HG02884 (cell line): Measurements from ENCODE around the gene CCDC32.
"Not testable (repeated sequence)": the region's sequence is repeated elsewhere in the genome, so short reads cannot be mapped to it uniquely, and the experiment has no call there.

Experiments
- ATAC-seq: cut with Tn5 transposase; IDR thresholded peaks from one replicate; pipeline ENCODE4 v1.9.1; 2021; ENCODE audit warnings: mild to moderate bottlenecking, moderate library complexity; ENCODE audit not compliant: unreplicated experiment

CCDC32 gene

DNA sequence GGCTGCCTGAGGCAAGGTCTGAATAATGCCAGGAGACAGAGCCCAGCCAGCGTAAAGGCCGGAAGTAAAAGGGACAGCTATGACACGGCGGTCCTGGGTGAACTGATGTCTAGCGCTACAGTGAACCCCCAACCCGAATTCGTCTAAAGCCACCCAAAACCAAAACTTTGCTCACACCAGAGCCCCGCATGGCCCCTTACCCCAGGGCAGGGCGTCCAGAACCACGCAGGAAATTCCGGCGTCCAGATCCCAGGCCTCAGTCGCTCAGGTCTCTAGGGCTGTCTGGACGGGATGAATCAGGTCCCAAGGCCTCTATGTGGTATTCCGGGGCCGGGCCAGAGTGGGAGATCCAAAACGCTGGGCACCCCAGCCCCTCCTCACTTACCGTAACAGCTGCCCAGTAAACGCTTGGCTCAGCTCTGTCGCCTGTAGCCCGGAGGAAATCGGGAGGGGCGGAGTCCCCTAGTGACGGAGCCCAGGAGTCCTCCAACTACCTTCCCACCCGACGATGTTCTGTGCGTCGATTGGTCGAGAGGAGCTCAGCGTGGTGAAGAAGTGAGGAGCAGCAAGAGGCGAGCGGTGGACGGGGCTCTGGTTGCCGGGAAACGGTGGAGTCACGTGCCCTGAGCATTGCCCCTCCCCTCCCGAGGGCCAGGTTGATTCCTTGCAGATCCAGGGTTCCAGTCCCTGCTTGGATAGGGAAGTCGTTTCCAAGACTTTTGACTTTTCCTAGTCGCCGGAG lies at the start of gene CCDC32:
TSS of gene CCDC32 (minus strand) at position 452 of the 742 bp plus-strand sequence. CDS start 2,027 bp downstream, outside the sequence.
- ATAC-seq = peak; percentile 95

- ATAC-seq = no peak
Measured at GRCh38 chr15:40613080-40613479, 48.2 kb upstream of the CCDC32 start.

GRCh38 chr15:40603935-40604334 lies 39.1 kb upstream of the CCDC32 start:
- no peak for ATAC-seq

GRCh38 chr15:40600956-40601355 lies 36.1 kb upstream of the CCDC32 start:
- no peak for ATAC-seq

DNA sequence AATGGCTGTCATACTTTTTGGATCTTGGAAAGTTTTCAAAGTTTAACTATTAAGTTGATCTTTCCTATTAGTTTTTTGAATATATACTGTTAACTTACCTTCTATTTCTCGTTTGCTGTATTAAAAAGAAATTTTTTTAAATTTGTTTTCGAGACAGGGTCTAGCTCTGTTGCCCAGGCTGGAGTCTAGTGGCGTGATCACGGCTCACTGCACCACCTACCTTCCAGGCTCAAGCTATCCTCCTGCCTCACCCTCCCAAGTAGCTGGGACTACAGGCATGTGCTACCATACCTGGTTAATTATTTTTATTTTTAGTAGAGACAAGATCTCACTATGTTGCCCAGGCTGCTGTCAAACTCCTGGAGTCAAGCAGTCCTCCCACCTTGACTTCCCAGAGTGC lies 33.8 kb upstream of the CCDC32 start:
- no peak for ATAC-seq

DNA sequence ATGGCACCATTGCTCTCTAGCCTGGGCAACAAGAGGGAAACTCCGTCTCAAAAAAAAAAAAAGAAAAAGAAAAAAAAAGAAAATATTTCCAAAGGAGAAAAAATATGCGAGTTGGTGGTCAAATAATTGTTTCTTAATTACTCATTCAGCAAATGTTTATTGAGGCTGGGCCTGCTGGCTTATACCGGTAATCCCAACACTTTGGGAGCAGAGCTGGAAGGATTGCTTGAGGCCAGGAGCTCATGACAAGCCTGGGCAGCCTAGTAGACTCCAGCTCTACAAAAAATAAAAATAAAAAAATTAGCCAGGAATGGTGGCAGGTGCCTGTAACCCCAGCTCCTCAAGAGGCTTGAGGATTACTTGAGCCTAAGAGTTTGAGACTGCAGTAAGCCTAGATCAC lies 33.3 kb upstream of the CCDC32 start:
- ATAC-seq = no peak

- no peak for ATAC-seq
Measured at GRCh38 chr15:40597024-40597423, 32.2 kb upstream of the CCDC32 start.

DNA sequence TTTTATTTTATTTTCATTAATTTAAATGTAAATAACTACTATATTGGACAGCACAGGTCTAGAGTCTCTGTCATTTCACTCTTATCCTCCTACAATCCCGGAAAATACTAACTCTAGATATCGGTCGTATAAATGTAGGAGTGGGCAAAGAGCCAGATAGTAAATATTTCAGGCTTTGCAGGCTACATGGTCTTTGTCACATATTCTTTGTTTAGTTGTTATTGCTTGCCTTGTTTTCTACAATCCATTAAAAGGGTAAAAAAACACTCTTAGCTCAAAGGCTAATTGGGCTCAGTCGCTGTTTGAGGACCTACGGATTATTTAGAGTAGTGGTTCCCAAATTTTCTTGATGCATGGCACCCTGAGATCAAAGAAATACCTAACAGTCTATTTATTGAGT lies 30.9 kb upstream of the CCDC32 start:
- ATAC-seq = no peak

DNA sequence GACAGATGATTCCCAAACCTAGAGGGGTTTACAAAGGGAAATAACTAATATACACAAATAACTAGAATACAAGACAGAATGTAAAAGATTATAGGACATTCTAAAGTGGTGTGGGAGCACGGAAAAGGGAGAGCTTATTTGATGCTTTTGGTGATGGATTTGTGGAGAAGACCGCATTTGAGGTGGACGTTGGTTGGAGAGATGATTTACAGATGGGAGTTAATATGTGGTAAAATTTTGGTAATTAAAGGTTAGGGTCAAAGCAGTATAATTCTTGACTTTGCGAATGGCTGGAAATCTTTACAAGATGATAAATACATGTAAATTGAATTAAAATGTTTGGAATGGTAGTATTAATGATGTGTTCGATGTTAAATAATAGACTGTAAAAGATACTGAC lies 30.4 kb upstream of the CCDC32 start:
- ATAC-seq = no peak

DNA sequence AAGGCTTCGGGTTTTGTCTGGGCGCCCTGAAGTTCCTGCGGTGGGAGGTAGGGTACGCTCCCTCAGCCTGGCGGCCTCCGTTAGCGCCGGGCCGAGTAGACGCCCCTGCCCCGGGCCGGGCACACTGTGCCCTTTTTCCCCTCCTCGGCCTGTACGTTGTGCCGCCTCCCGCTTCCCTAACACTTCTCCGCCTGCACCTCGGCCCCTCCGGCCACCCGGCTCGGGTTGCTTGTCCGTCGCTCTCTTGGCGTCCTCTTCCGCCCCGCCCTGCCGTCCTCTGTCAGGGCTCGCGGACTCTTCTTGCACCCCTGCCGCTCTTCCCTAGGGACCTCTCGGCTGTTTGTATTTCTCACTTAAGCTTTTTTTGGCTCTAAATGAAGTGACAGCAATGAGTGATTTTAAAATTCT lies 29.6 kb upstream of the CCDC32 start:
- peak; percentile 35 for ATAC-seq

- ATAC-seq = peak; percentile 67
Measured at GRCh38 chr15:40593588-40594428, 29.0 kb upstream of the CCDC32 start, which contains the start of gene KNL1. KNL1 (plus strand) TSS chr15:40594249; CDS start chr15:40602932, 8,683 bp downstream.

DNA sequence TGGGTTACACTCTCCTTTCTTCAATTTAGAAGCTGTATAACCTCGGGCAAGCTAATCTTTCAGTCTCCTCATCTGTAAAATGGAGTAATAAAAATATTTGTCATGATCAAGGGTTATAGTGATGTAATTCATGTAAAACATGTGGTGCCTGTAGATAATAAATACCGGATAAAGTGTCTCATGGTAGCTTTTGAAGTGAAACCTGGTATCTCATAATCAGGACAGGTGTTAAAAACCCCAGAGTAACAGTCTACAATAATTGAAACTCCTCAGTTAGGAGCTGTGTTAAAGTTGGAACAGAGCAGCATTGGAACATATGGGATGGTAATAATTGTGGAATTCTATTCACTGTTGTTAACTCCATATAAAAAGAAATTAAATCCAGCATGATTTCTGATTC lies 28.3 kb upstream of the CCDC32 start:
- ATAC-seq = no peak

- no peak for ATAC-seq
Measured at GRCh38 chr15:40591389-40591788, 26.5 kb upstream of the CCDC32 start.

DNA sequence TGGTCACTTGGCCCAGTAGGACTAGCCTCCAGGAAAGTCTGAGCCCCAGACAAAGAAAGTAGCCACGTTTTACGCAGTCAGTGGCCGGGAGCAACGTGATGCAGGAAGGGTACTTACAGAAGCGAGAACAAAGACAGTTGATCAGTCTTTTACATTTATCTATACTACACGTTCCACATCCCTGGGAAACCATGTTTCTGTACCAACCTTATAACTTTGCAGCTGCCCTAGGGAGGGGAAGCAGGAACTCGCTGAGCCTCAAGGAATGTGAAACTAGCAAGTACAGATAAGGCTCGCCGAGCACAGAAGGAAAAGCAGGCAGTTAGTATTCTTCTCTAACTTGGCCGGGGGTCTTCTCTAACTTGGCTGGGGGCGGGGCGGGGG lies 25.8 kb upstream of the CCDC32 start:
- no peak for ATAC-seq

- no peak for ATAC-seq
Measured at GRCh38 chr15:40584191-40584590, 19.3 kb upstream of the CCDC32 start.

- ATAC-seq = no peak
Measured at GRCh38 chr15:40582726-40583246, 17.9 kb upstream of the CCDC32 start.

DNA sequence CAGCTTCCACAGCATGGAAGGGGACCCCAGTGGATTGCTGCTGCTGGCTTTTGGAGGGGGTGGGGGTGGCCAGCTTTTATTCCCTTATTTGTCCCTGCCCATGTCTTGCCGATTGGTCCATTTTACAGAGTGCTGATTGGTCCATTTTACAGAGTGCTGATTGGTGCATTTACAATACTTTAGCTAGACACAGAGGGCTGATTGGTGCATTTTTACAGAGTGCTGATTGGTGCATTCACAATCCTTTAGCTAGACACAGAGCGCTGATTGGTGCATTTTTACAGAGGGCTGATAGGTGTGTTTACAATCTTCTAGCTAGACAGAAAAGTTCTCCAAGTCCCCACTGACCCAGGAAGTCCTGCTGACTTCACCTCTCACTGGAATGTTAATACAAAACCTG lies 17.0 kb upstream of the CCDC32 start:
- not testable (repeated sequence) for ATAC-seq

- ATAC-seq = no peak
Measured at GRCh38 chr15:40578892-40579291, 14.1 kb upstream of the CCDC32 start.

- not testable (repeated sequence) for ATAC-seq
Measured at GRCh38 chr15:40576914-40577313, 12.1 kb upstream of the CCDC32 start.

DNA sequence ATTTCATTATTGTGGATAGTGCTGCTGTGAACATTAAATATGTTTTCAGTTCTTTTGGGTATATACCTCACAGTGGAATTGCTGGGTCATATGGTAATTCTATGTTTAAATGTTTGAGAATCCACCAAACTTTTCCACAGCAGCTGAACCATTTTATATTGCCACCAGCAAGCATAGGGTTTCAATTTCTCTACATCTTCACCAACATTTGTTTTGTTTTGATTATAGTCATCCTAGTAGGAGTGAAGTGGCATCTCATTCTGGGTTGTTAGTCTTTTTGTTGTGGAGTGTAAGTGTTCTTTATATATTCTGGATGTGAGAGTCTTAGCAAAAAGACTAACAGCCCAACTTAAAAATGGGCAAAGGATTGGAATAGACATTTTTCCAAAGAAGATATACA lies 10.3 kb upstream of the CCDC32 start:
- no peak for ATAC-seq

DNA sequence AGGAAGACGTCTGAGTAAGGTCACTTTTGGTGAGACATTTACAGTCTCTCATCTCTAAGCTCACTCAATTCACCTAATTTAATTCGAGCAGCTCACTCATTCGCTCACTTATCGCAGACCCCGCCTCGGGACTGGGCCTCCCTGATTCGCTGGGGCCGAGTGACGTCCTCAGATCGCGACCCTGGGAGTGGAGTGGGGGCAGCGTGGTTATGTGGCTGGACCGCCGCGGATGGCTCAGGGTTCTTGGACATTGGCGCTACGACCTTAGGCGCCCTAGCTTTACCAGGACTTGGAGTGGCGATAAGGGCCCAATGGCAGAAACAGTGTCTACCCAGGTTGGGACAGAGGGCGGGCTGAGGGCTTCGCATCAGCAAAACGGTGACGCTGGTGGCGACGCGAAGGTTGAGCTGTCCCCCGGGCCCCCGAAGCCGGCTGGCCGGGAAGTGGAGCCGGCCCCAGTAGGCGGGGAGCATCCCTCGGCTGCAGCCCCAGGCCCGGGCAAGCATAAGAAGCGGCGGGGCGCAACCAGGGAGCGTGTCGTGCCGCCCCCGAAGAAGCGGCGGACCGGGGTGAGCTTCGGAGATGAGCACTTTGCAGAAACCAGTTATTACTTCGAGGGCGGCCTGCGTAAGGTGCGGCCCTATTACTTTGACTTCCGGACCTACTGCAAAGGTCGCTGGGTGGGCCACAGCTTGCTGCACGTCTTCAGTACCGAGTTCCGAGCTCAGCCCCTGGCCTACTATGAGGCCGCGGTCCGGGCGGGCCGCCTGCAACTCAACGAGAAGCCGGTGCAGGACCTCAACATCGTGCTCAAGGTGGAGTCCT lies 4.5 kb upstream of the CCDC32 start, which contains the start of gene RPUSD2:
TSS of gene RPUSD2 (plus strand) at position 171 of the 825 bp plus-strand sequence. CDS start at position 210, 39 bp downstream.
- ATAC-seq = peak; percentile 31
